Fibroblast of mammary gland (primary cell): ENCODE results near the gene ABRAXAS1.
"Not testable (repeated sequence)": the region's sequence is repeated elsewhere in the genome, so short reads cannot be mapped to it uniquely, and the experiment has no call there.

ENCODE experiments used
- DNase-seq: peaks from one replicate; pipeline ENCODE4 v3.0.0-alpha.2; 2010; ENCODE audit warnings: low read depth
- H3K4me3 ChIP-seq: 2 replicates; pipeline ENCODE4 v1.5.1; 2011; ENCODE audit warnings: low read depth, mild to moderate bottlenecking, low read length, moderate library complexity; ENCODE audit not compliant: control insufficient read depth
- CTCF ChIP-seq: conservative IDR thresholded peaks from 2 replicates; pipeline ENCODE4 v1.5.1; 2011; ENCODE audit warnings: low read depth, low read length, inconsistent platforms; ENCODE audit not compliant: control insufficient read depth, insufficient read depth

ABRAXAS1 gene

GRCh38 chr4:83484500-83485461, at the start of gene ABRAXAS1:
ABRAXAS1 (minus strand) TSS chr4:83485100; CDS start chr4:83485072, 28 bp downstream.
- peak; percentile 84 for DNase-seq
- no peak for TF ChIP-seq CTCF
- H3K4me3 ChIP-seq: peak within 1 kb of the TSS; percentile 84

- TF ChIP-seq CTCF: no peak
- no peak overlapping the region for H3K4me3 ChIP-seq
- no peak for DNase-seq
Measured at GRCh38 chr4:83527671-83528070, 42.8 kb upstream of the ABRAXAS1 start.

GRCh38 chr4:83522239-83522638, 37.3 kb upstream of the ABRAXAS1 start:
- H3K4me3 ChIP-seq: no peak overlapping the region
- no peak for TF ChIP-seq CTCF
- no peak for DNase-seq

GRCh38 chr4:83516042-83516772, 31.3 kb upstream of the ABRAXAS1 start:
- no peak for TF ChIP-seq CTCF
- peak; percentile 95 for DNase-seq
- no peak overlapping the region for H3K4me3 ChIP-seq

GRCh38 chr4:83510442-83510841, 25.5 kb upstream of the ABRAXAS1 start:
- DNase-seq: no peak
- no peak overlapping the region for H3K4me3 ChIP-seq
- TF ChIP-seq CTCF: no peak

- DNase-seq: peak; percentile 68
- not testable (repeated sequence) for H3K4me3 ChIP-seq
Measured at GRCh38 chr4:83509156-83509585, 24.3 kb upstream of the ABRAXAS1 start.

More at GRCh38 chr4:83509156-83509585, 24.3 kb upstream of the ABRAXAS1 start:
- peak; percentile 70 for TF ChIP-seq CTCF
